OCI-LY1 (cell line): Measurements from ENCODE around the gene C3.

Source experiments
- CTCF ChIP-seq: fragments of 200-600 bp; sonication (generic), shearing (Covaris generic); IDR thresholded peaks from 2 replicates; pipeline ENCODE4 v1.5.1; 2017; ENCODE audit warnings: mild to moderate bottlenecking, antibody characterized with exemption, low read length, moderate library complexity, mixed read lengths
- EZH2 ChIP-seq: fragments of 200-600 bp; sonication (generic), shearing (Covaris generic); IDR thresholded peaks from 2 replicates; pipeline ENCODE4 v1.8.0; 2017; ENCODE audit warnings: borderline replicate concordance, mixed run types, mild to moderate bottlenecking, antibody characterized with exemption, low read length, moderate library complexity, mixed read lengths

DNA sequence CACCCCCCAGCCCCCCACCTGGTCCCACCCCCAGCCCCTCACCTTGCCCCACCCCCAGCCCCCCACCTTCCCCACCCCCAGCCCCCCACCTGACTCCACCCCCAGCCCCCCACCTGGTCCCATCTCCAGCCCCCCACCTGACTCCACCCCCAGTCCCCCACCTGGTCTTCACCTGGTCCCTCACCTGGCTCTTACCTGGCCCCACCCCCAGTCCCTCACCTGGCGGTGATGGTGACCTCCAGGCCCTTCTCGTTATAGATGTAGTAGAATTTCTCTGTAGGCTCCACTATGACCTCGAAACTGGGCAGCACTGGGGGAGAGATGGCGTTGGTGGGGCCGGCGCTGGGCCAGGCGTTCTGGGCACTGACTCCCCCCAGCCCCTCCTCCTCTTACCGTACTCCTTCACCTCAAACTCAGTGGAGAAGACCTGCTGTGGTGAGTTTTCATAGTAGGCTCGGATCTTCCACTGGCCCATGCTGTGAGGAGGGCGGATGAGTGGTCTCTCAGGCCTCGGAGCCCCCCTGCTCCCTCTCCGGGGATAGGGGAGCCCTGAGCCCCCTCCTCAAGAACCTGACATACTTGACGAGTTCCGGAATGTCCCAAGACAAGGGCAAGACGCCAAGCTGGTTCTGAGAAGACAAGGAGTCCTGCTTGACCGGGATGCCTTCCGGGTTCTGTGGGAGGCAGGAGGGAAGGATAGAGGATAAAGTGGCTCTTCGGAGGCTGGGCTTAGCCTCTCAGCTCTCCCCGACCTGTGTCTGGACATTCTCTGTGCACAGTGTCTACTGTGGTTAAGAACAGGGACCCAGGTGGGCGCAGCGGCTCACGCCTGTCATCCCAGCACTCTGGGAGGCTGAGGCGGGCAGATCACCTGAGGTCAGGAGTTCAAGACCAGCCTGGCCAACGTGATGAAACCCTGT lies 6.4 kb downstream of the C3 start:
- TF ChIP-seq CTCF = no peak
- TF ChIP-seq EZH2 = no peak
